HG03097 (cell line): Measurements from ENCODE around the gene VENTX.
"Not testable (repeated sequence)": the region's sequence is repeated elsewhere in the genome, so short reads cannot be mapped to it uniquely, and the experiment has no call there.

Experiments
- ATAC-seq: cut with Tn5 transposase; IDR thresholded peaks from one replicate; pipeline ENCODE4 v1.9.1; 2021; ENCODE audit not compliant: unreplicated experiment, low FRiP score

VENTX gene

DNA sequence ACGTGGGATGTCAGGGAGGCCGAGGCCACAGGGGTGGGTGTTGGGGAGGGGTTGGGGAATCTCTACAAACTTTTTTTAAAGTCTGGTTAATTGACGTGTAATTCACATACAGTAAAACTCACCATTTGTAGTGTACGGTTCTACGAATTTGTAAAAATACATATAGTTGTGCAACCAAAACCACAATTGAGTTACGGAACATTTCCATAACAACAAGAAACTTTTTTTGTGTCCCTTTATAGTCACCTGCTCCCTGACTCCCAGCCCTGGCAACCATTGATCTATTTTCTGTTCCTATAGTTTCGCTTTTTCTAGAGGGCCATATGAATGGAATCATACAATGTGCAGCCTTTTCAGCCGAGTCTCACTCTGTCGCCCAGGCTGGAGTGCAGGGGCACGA is 2.9 kb upstream of the VENTX start:
- ATAC-seq = not testable (repeated sequence)

DNA sequence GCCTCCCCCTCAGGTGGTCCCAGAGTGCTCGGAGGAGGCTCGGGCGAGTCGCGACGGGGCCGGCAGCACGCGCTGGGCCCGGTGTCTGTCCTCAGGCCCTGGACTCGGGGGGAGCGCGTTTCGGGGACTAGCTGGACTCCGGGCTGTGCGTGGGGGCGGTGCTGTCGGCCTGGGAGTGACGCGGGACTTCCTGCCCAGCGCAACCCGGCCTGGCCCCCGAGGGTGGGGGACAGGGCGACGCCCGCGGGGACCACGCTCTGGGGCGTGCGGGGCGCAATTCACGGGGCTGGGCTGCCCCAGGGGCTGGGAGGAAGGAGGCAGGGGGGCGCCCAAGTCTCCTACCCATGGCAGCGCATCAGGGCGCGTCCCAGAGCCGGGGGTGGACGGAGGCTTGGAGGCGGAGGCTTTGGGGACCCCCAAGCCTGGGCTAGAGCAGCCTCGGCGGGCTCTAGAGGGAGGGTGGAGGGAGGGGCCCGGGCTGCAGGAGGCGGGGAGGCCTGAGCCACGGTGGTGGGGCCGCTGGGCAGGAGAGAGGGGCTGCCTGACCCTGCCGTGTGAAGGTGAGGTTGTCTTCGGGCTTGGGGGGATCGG is 2.3 kb upstream of the VENTX start:
- ATAC-seq = no peak

DNA sequence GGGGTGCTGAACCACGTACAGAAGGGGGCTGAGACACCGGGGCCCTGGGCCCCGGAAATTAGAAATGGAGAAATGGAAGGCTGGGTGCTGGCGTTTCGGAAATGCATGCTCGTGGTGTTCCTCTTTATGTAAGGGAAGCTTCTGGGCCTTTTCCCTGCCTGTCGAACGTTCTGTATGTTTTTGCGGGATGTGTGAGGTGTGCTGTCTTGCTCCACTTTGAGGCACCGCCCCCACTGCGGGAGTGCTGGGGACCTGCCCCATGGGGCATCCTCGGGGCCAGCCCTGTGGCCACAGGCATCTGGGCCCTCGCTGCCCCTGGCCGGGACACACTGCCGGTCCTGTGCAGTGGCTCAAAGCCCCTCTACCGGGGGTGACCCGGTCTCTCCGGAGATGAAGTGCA is 1.7 kb upstream of the VENTX start:
- ATAC-seq = no peak

GRCh38 chr10:133236401-133237240 is 1.0 kb upstream of the VENTX start:
- no peak for ATAC-seq

DNA sequence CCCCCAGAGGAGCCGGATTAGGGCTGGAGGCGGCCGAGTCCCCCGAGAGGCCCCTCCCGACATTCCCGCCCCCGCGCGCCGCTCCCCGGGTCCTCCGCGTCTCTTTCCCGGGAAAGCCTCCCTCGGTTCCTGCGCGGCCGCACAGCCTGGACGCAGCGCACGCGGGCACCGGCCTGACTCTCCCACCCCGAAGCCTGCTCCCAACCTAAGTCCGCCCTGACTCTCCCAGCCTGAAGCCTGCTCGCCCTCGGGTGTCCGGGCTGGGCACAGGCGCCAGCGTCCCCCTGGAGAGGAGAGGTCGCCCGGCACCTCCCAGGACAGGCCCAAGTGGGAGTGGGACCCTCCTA is 441 bp upstream of the VENTX start:
- no peak for ATAC-seq

- no peak for ATAC-seq
These were observed 780 bp downstream of the VENTX start for GRCh38 chr10:133238466-133238804.

- no peak for ATAC-seq
These were observed 2.3 kb downstream of the VENTX start for GRCh38 chr10:133239990-133240389.

- ATAC-seq = no peak
These were observed 4.0 kb downstream of the VENTX start for GRCh38 chr10:133241501-133242205.

GRCh38 chr10:133242611-133243356 is 5.1 kb downstream of the VENTX start:
- no peak for ATAC-seq

- no peak for ATAC-seq
These were observed 5.9 kb downstream of the VENTX start for GRCh38 chr10:133243593-133243992.

DNA sequence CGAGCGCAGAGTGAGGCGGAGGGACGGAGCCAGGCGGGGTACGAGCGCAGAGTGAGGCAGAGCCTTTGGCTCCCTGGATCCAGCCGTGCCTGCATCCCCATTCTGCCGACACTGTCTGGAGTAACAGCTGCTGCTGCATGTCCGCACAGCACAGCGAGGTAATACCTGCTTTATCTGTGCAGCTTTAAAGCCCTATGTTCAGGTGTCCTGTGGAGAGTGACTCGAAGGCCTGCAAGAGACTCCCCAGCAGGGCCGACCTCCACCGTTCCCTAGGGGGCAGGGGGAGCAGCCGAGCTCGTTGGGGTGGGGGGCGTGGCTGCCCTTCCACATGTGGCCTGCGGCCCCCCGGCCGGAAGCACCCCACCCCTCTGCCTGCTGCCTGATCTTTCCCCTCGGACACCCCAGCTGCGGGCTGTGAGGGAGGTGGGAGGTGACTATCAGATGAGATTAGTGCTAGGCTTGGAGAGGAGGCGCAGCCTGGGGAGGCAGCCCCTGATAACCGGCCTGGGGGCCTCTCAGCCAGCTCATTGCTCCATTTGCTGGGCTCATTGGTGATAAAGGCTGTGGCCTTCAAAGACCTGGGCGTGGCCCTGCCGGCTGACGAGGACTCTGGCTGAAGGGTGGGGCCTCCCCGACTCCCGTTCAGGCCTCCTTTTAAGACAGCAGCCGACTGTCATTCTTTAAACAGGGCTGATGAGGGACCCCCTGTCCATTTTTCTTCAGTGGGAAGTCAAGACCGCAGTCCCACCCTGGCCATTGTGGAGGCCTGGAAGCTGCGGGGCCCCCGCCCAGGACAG is 8.0 kb downstream of the VENTX start:
- ATAC-seq = no peak

- ATAC-seq = no peak
These were observed 8.6 kb downstream of the VENTX start for GRCh38 chr10:133246236-133246626.

DNA sequence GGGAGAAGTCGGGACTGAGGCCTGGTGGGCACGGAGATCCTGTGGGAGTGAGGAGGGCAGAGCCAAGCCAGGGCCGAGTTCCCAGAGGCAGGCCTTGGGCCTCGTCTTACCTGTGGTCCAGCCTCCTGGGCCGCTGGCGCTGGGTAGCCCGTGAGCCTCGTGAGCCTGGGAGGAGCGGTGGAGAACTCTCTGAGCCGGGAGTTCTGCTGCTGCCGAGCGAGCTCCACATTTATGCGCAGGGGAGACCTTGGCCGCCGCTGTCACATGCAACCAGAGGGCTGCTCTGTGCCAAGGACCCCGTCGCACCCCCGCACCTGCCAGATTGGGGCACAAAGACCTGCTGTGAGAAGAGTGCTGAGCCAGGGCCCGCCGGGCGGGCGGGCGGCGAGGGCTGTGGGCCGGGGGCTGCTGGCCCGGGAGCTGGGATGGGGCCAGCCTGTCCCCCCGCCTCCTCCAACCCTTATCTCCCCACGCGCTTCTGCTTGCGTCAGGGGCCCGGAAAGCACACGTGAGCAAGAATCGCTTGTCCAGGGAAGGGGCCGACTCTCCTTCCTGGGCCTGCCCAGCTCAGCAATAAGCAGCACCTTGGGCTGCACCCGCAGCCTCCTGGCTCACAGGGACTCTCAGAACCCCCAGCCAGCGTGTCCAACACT is 10.2 kb downstream of the VENTX start:
- ATAC-seq = no peak

- no peak for ATAC-seq
These were observed 10.7 kb downstream of the VENTX start for GRCh38 chr10:133248334-133248715.

- no peak for ATAC-seq
These were observed 11.6 kb downstream of the VENTX start for GRCh38 chr10:133249094-133249780.

DNA sequence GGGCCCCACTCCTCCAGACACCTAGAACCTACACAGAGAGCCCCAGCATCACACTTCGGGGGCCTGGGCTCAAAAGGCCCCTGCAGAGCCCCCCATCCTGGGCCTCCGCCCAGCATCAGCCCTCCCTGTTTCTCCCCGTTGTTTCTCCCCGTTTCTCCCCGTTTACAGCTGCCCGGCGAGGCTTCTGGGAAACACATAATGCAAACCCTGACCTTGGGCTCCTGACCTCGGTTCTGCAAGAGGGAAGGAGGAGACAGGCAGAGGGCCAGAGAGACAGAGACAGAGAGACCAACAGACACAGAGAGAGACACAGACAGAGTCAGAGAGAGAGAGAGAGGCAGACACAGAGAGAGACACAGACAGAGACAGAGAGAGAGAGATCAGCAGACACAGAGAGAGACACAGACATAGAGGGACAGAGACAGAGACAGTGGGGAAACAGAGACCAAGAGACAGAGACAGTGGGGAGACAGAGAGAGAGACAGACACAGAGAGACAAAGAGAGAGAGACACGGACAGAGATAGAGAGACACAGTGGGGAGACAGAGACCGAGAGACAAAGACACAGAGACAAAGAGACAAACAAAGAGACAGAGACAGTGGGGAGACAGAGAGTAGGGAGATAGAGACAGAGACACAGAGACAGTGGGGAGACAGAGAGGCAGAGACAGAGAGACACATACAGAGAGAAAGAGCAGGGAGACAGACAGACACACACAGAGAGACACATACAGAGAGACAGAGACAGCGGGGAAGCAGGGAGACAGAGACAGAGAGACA is 12.5 kb downstream of the VENTX start:
- no peak for ATAC-seq

DNA sequence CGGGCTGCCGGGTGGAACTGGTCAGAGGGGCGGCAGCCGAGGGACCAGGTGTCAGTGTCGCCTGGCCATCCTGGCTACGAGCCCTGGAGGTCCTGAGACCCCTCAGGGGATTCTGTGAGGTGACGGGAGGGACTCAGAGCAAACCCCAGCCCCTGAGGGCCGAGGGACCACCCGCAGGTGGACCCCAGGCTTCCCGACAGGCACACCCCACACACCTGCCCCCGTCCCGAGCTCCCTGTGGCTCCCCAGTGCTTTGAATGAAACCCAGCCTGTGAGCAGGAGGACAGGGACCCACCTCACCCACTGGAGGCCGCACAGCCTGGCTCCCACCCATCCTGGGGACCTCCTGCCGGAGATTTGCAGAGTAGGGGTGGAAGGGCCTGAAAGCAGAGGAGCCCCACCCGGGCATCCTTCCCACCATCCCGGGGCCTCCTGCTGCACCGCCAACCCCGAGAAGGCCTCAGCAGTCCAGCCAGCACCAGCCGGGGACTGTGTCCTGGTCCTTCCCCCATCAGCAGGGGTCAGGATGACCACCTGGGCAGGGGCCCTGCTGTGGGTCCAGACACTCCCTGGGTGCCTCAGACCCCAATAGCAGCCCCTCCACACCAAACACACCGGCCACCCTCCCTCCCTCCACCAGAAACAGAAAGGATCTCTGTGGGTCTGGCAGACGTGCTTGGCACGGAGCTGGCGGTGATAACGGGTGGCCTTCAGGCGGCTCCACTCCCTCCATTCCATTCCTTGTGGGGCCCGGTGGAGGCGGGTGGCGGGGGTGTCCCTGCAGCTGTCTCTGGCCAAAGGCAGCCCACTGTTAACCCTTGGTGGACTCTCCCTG is 13.9 kb downstream of the VENTX start:
- ATAC-seq = no peak

DNA sequence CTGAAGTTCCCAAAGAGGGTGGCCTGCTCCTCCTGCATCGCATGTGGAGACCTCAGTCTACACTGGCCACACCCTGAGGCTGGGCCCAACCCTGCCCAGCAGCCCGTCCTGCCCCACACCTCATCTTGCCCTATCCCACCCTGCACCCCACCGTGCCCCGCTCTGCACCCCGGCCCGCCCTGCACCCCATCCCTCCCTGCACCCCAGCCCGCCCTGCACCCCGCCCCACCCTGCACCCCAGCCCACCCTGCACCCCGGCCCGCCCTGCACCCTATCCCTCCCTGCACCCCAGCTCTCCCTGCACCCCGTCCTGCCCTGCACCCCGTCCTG is 14.5 kb downstream of the VENTX start:
- no peak for ATAC-seq
